GM19372 (cell line): ENCODE results near the gene MT3.
A peak's percentile ranks its signal among the peaks of the same experiment; 100 is the strongest.
"Not testable (repeated sequence)": the region's sequence is repeated elsewhere in the genome, so short reads cannot be mapped to it uniquely, and the experiment has no call there.

ENCODE experiments used
- ATAC-seq: cut with Tn5 transposase; IDR thresholded peaks from one replicate; pipeline ENCODE4 v1.9.1; 2021; ENCODE audit warnings: mild to moderate bottlenecking, low read depth, moderate library complexity; ENCODE audit not compliant: unreplicated experiment

The MT3 gene

GRCh38 chr16:56577300-56577625 is 12.1 kb upstream of the MT3 start:
- ATAC-seq: no peak

GRCh38 chr16:56580391-56581048 is 8.8 kb upstream of the MT3 start:
- no peak for ATAC-seq

GRCh38 chr16:56582911-56583310 is 6.4 kb upstream of the MT3 start:
- ATAC-seq: not testable (repeated sequence)

- ATAC-seq: no peak
Measured at GRCh38 chr16:56583351-56584168, 5.8 kb upstream of the MT3 start.

- no peak for ATAC-seq
Measured at GRCh38 chr16:56584276-56584675, 5.1 kb upstream of the MT3 start.

GRCh38 chr16:56588781-56589140 is 567 bp upstream of the MT3 start:
- no peak for ATAC-seq

GRCh38 chr16:56591377-56592060 is 2.2 kb downstream of the MT3 start:
- ATAC-seq: no peak

- no peak for ATAC-seq
Measured at GRCh38 chr16:56593573-56594291, 4.4 kb downstream of the MT3 start.

GRCh38 chr16:56594292-56594619 is 4.9 kb downstream of the MT3 start:
- ATAC-seq: no peak

GRCh38 chr16:56600398-56600999 is 11.2 kb downstream of the MT3 start:
- ATAC-seq: no peak

GRCh38 chr16:56601325-56601724 is 12.0 kb downstream of the MT3 start:
- no peak for ATAC-seq

GRCh38 chr16:56603589-56603988 is 14.3 kb downstream of the MT3 start:
- ATAC-seq: no peak

- ATAC-seq: no peak
Measured at GRCh38 chr16:56604966-56605365, 15.6 kb downstream of the MT3 start.

- ATAC-seq: no peak
Measured at GRCh38 chr16:56605475-56605874, 16.1 kb downstream of the MT3 start.

- no peak for ATAC-seq
Measured at GRCh38 chr16:56606071-56606475, 16.7 kb downstream of the MT3 start.

- ATAC-seq: no peak
Measured at GRCh38 chr16:56606476-56607108, 17.3 kb downstream of the MT3 start.

GRCh38 chr16:56607109-56607618 is 17.8 kb downstream of the MT3 start:
- no peak for ATAC-seq

- ATAC-seq: no peak
Measured at GRCh38 chr16:56607675-56608042, 18.3 kb downstream of the MT3 start.

- peak; percentile 82 for ATAC-seq
Measured at GRCh38 chr16:56608043-56608875, 18.9 kb downstream of the MT3 start, which contains the start of gene MT2A. Gene MT2A, plus strand, starts transcription at chr16:56608584. Its CDS starts 72 bp downstream, at chr16:56608656.
